Lower leg skin (tissue), 3 donors: ENCODE results near the gene NAXD.

ENCODE experiments used
- POLR2A ChIP-seq, 2 donors: fragments of 450-650 bp; IDR thresholded peaks; one replicate each; pipeline ENCODE4 v1.6.1; 2016 to 2017; ENCODE audit warnings: antibody characterized with exemption in 2 of 2, mild to moderate bottlenecking in 1 of 2, moderate library complexity in 1 of 2
- TF ChIP-seq, protein P1 (sequence below), 3 donors: fragments of 450-650 bp; IDR thresholded peaks; one replicate each; pipeline ENCODE4 v1.5.1; 2016; ENCODE audit warnings: antibody characterized with exemption in 3 of 3, mild to moderate bottlenecking in 3 of 3, moderate library complexity in 2 of 3

GRCh38 chr13:110639935-110640334, 24.6 kb downstream of the NAXD start:
- TF ChIP-seq, protein P1, sequence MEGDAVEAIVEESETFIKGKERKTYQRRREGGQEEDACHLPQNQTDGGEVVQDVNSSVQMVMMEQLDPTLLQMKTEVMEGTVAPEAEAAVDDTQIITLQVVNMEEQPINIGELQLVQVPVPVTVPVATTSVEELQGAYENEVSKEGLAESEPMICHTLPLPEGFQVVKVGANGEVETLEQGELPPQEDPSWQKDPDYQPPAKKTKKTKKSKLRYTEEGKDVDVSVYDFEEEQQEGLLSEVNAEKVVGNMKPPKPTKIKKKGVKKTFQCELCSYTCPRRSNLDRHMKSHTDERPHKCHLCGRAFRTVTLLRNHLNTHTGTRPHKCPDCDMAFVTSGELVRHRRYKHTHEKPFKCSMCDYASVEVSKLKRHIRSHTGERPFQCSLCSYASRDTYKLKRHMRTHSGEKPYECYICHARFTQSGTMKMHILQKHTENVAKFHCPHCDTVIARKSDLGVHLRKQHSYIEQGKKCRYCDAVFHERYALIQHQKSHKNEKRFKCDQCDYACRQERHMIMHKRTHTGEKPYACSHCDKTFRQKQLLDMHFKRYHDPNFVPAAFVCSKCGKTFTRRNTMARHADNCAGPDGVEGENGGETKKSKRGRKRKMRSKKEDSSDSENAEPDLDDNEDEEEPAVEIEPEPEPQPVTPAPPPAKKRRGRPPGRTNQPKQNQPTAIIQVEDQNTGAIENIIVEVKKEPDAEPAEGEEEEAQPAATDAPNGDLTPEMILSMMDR (IDR thresholded peaks at IDR 0.05): no peak
- TF ChIP-seq POLR2A (IDR thresholded peaks at IDR 0.05): no peak
